ENCODE data around the gene TGIF1.
"Not testable (repeated sequence)": the region's sequence is repeated elsewhere in the genome, so short reads cannot be mapped to it uniquely, and the experiment has no call there.

Gene TGIF1

GRCh38 chr18:3412528-3412927 lies 37.4 kb upstream of the TGIF1 start:
- not testable (repeated sequence) for H2BK12ac ChIP-seq (ENCODE audit: low read length in 2 of 2); H3K27ac ChIP-seq (ENCODE audit: low read length, poor library complexity, severe bottlenecking); H2AFZ ChIP-seq (ENCODE audit: low read depth, low read length); H3K79me1 ChIP-seq (replicated peaks; ENCODE audit: low read length, poor library complexity, severe bottlenecking); H2AK5ac ChIP-seq (ENCODE audit: low read length, severe bottlenecking); H3K9ac ChIP-seq (ENCODE audit: low read length); H3K9me3 ChIP-seq (ENCODE audit: control insufficient read depth, low read length); H3K36me3 ChIP-seq (ENCODE audit: control insufficient read depth in 1 of 2, insufficient read depth in 2 of 2, low read depth in 1 of 2, low read length in 2 of 2); H3K4me2 ChIP-seq (ENCODE audit: low read length, poor library complexity, severe bottlenecking); H3K27me3 ChIP-seq (ENCODE audit: control insufficient read depth in 1 of 2, insufficient read depth in 1 of 2, low read length in 2 of 2); H3K4ac ChIP-seq (ENCODE audit: low read depth in 1 of 2, low read length in 2 of 2); H4K91ac ChIP-seq (ENCODE audit: low read length); H4K8ac ChIP-seq (ENCODE audit: low read length); H3K14ac ChIP-seq (ENCODE audit: low read length in 2 of 2); DNase-seq; H2BK5ac ChIP-seq (ENCODE audit: low read depth, low read length, poor library complexity, severe bottlenecking); H3K4me1 ChIP-seq (ENCODE audit: control insufficient read depth, insufficient read depth, low read depth, low read length); H2BK15ac ChIP-seq (ENCODE audit: low read depth, poor library complexity, severe bottlenecking); H3K18ac ChIP-seq (ENCODE audit: low read depth in 1 of 2, low read length in 2 of 2); H2BK120ac ChIP-seq (ENCODE audit: low read depth, low read length); H3K23ac ChIP-seq (ENCODE audit: low read length in 2 of 2)
- 94% methylated on average over 9 of the region's 9 CpGs for WGBS
- peak overlapping the region in 1 of 2 experiments; percentile 80 for H3K4me3 ChIP-seq (ENCODE audit: insufficient read depth in 1 of 2, low read depth in 1 of 2, low read length in 2 of 2)

GRCh38 chr18:3415110-3415509 lies 34.9 kb upstream of the TGIF1 start:
- Histone ChIP-seq H3K4me3 (ENCODE audit: insufficient read depth in 1 of 2, low read depth in 1 of 2, low read length in 2 of 2) (no peak overlapping the region), H3K23ac (ENCODE audit: low read length in 2 of 2) (no peak overlapping the region), H3K14ac (ENCODE audit: low read length in 2 of 2) (no peak overlapping the region), H2AK5ac (ENCODE audit: low read length, severe bottlenecking) (no peak overlapping the region), H4K8ac (ENCODE audit: low read length) (no peak overlapping the region), H3K27ac (ENCODE audit: low read length, poor library complexity, severe bottlenecking) (no peak overlapping the region), H3K18ac (ENCODE audit: low read depth in 1 of 2, low read length in 2 of 2) (no peak overlapping the region), H3K4me1 (ENCODE audit: control insufficient read depth, insufficient read depth, low read depth, low read length) (no peaks in the 10 kb centered on the region), H2AFZ (ENCODE audit: low read depth, low read length) (no peak overlapping the region), H3K4ac (ENCODE audit: low read depth in 1 of 2, low read length in 2 of 2) (no peak overlapping the region), H3K9ac (ENCODE audit: low read length) (no peak overlapping the region), H3K79me1 (replicated peaks; ENCODE audit: low read length, poor library complexity, severe bottlenecking) (no peaks in the 10 kb centered on the region), H2BK120ac (ENCODE audit: low read depth, low read length) (no peak overlapping the region), H2BK15ac (ENCODE audit: low read depth, poor library complexity, severe bottlenecking) (peak overlapping the region; percentile 12), H3K4me2 (ENCODE audit: low read length, poor library complexity, severe bottlenecking) (no peak overlapping the region), H4K91ac (ENCODE audit: low read length) (no peak overlapping the region), H3K36me3 (ENCODE audit: control insufficient read depth in 1 of 2, insufficient read depth in 2 of 2, low read depth in 1 of 2, low read length in 2 of 2) (no peaks in the 10 kb centered on the region), H2BK5ac (ENCODE audit: low read depth, low read length, poor library complexity, severe bottlenecking) (no peak overlapping the region), H3K9me3 (ENCODE audit: control insufficient read depth, low read length) (no peaks in the 10 kb centered on the region), H2BK12ac (ENCODE audit: low read length in 2 of 2) (no peak overlapping the region), H3K27me3 (ENCODE audit: control insufficient read depth in 1 of 2, insufficient read depth in 1 of 2, low read length in 2 of 2) (no peaks in the 10 kb centered on the region)
- DNase-seq = no peak
- 91% methylated on average over 11 of the region's 11 CpGs for WGBS

GRCh38 chr18:3418083-3418482 lies 31.9 kb upstream of the TGIF1 start:
- Histone ChIP-seq H3K18ac (ENCODE audit: low read depth in 1 of 2, low read length in 2 of 2) (no peak overlapping the region), H3K4me2 (ENCODE audit: low read length, poor library complexity, severe bottlenecking) (no peak overlapping the region), H2AFZ (ENCODE audit: low read depth, low read length) (no peak overlapping the region), H3K14ac (ENCODE audit: low read length in 2 of 2) (no peak overlapping the region), H3K4me3 (ENCODE audit: insufficient read depth in 1 of 2, low read depth in 1 of 2, low read length in 2 of 2) (no peak overlapping the region), H2AK5ac (ENCODE audit: low read length, severe bottlenecking) (no peak overlapping the region), H2BK120ac (ENCODE audit: low read depth, low read length) (no peak overlapping the region), H3K27me3 (ENCODE audit: control insufficient read depth in 1 of 2, insufficient read depth in 1 of 2, low read length in 2 of 2) (no peaks in the 10 kb centered on the region), H4K8ac (ENCODE audit: low read length) (no peak overlapping the region), H3K36me3 (ENCODE audit: control insufficient read depth in 1 of 2, insufficient read depth in 2 of 2, low read depth in 1 of 2, low read length in 2 of 2) (no peaks in the 10 kb centered on the region), H3K23ac (ENCODE audit: low read length in 2 of 2) (no peak overlapping the region), H2BK15ac (ENCODE audit: low read depth, poor library complexity, severe bottlenecking) (no peak overlapping the region), H3K4me1 (ENCODE audit: control insufficient read depth, insufficient read depth, low read depth, low read length) (no peaks in the 10 kb centered on the region), H3K4ac (ENCODE audit: low read depth in 1 of 2, low read length in 2 of 2) (no peak overlapping the region), H3K27ac (ENCODE audit: low read length, poor library complexity, severe bottlenecking) (no peak overlapping the region), H3K9me3 (ENCODE audit: control insufficient read depth, low read length) (peaks cover 5% of the 10 kb centered on the region), H4K91ac (ENCODE audit: low read length) (no peak overlapping the region), H3K79me1 (replicated peaks; ENCODE audit: low read length, poor library complexity, severe bottlenecking) (no peaks in the 10 kb centered on the region), H2BK12ac (ENCODE audit: low read length in 2 of 2) (no peak overlapping the region), H3K9ac (ENCODE audit: low read length) (no peak overlapping the region), H2BK5ac (ENCODE audit: low read depth, low read length, poor library complexity, severe bottlenecking) (no peak overlapping the region)
- no peak for DNase-seq
- 80% methylated on average over 2 of the region's 2 CpGs for WGBS

GRCh38 chr18:3420919-3421279 lies 29.1 kb upstream of the TGIF1 start:
- no peak overlapping the region for H3K4ac ChIP-seq (ENCODE audit: low read depth in 1 of 2, low read length in 2 of 2)
- no peak overlapping the region for H2BK12ac ChIP-seq (ENCODE audit: low read length in 2 of 2)
- H3K79me1 ChIP-seq (replicated peaks; ENCODE audit: low read length, poor library complexity, severe bottlenecking) = no peaks in the 10 kb centered on the region
- no peak overlapping the region for H2BK15ac ChIP-seq (ENCODE audit: low read depth, poor library complexity, severe bottlenecking)
- H2AFZ ChIP-seq (ENCODE audit: low read depth, low read length) = no peak overlapping the region
- no peaks in the 10 kb centered on the region for H3K27me3 ChIP-seq (ENCODE audit: control insufficient read depth in 1 of 2, insufficient read depth in 1 of 2, low read length in 2 of 2)
- H3K4me2 ChIP-seq (ENCODE audit: low read length, poor library complexity, severe bottlenecking) = no peak overlapping the region
- H4K8ac ChIP-seq (ENCODE audit: low read length) = no peak overlapping the region
- no peak for DNase-seq
- peaks cover 5% of the 10 kb centered on the region for H3K9me3 ChIP-seq (ENCODE audit: control insufficient read depth, low read length)
- WGBS = 82% methylated on average over 2 of the region's 2 CpGs
- H3K14ac ChIP-seq (ENCODE audit: low read length in 2 of 2) = no peak overlapping the region
- no peak overlapping the region for H3K4me3 ChIP-seq (ENCODE audit: insufficient read depth in 1 of 2, low read depth in 1 of 2, low read length in 2 of 2)
- H3K9ac ChIP-seq (ENCODE audit: low read length) = no peak overlapping the region
- H2BK5ac ChIP-seq (ENCODE audit: low read depth, low read length, poor library complexity, severe bottlenecking) = no peak overlapping the region
- no peak overlapping the region for H4K91ac ChIP-seq (ENCODE audit: low read length)
- H2AK5ac ChIP-seq (ENCODE audit: low read length, severe bottlenecking) = no peak overlapping the region
- no peaks in the 10 kb centered on the region for H3K4me1 ChIP-seq (ENCODE audit: control insufficient read depth, insufficient read depth, low read depth, low read length)
- H3K27ac ChIP-seq (ENCODE audit: low read length, poor library complexity, severe bottlenecking) = no peak overlapping the region
- H3K23ac ChIP-seq (ENCODE audit: low read length in 2 of 2) = no peak overlapping the region
- no peak overlapping the region for H2BK120ac ChIP-seq (ENCODE audit: low read depth, low read length)
- no peak overlapping the region for H3K18ac ChIP-seq (ENCODE audit: low read depth in 1 of 2, low read length in 2 of 2)
- H3K36me3 ChIP-seq (ENCODE audit: control insufficient read depth in 1 of 2, insufficient read depth in 2 of 2, low read depth in 1 of 2, low read length in 2 of 2) = no peaks in the 10 kb centered on the region
